ENCODE data around the gene BPIFB1.

Gene BPIFB1

GRCh38 chr20:33273117-33273851, 9.7 kb upstream of the BPIFB1 start:
- no peak for DNase-seq

GRCh38 chr20:33275215-33275614, 7.8 kb upstream of the BPIFB1 start:
- no peak for DNase-seq

- no peak for DNase-seq
Observed at GRCh38 chr20:33275871-33276270, 7.1 kb upstream of the BPIFB1 start.

GRCh38 chr20:33276303-33277113, 6.5 kb upstream of the BPIFB1 start:
- DNase-seq: no peak

GRCh38 chr20:33277471-33278441, 5.3 kb upstream of the BPIFB1 start:
- DNase-seq: no peak

- DNase-seq: no peak
Observed at GRCh38 chr20:33278700-33279099, 4.3 kb upstream of the BPIFB1 start.

- DNase-seq: no peak
Observed at GRCh38 chr20:33279261-33279910, 3.6 kb upstream of the BPIFB1 start.

GRCh38 chr20:33280000-33280680, 2.9 kb upstream of the BPIFB1 start:
- no peak for DNase-seq

- no peak for DNase-seq
Observed at GRCh38 chr20:33280775-33281174, 2.2 kb upstream of the BPIFB1 start.

- no peak for DNase-seq
Observed at GRCh38 chr20:33281550-33282146, 1.4 kb upstream of the BPIFB1 start.

- no peak for DNase-seq
Observed at GRCh38 chr20:33282196-33282934, 649 bp upstream of the BPIFB1 start.

- DNase-seq: no peak
Observed at GRCh38 chr20:33284284-33284683, 1.3 kb downstream of the BPIFB1 start.

- DNase-seq: no peak
Observed at GRCh38 chr20:33284937-33285336, 1.9 kb downstream of the BPIFB1 start.

- no peak for DNase-seq
Observed at GRCh38 chr20:33285861-33286495, 3.0 kb downstream of the BPIFB1 start.

GRCh38 chr20:33287884-33288283, 4.9 kb downstream of the BPIFB1 start:
- no peak for DNase-seq

GRCh38 chr20:33290852-33291251, 7.8 kb downstream of the BPIFB1 start:
- DNase-seq: no peak

- no peak for DNase-seq
Observed at GRCh38 chr20:33291416-33291815, 8.4 kb downstream of the BPIFB1 start.

GRCh38 chr20:33291830-33292355, 8.9 kb downstream of the BPIFB1 start:
- peak; percentile 43 to 63 for DNase-seq

- DNase-seq: no peak
Observed at GRCh38 chr20:33296206-33296605, 13.2 kb downstream of the BPIFB1 start.

GRCh38 chr20:33298391-33298790, 15.4 kb downstream of the BPIFB1 start:
- DNase-seq: no peak
